HG03097 (cell line): ENCODE results near the gene ZDHHC4.
A peak's percentile ranks its signal among the peaks of the same experiment; 100 is the strongest.
"Not testable (repeated sequence)": the region's sequence is repeated elsewhere in the genome, so short reads cannot be mapped to it uniquely, and the experiment has no call there.

Source experiments
- ATAC-seq: cut with Tn5 transposase; IDR thresholded peaks from one replicate; pipeline ENCODE4 v1.9.1; 2021; ENCODE audit not compliant: unreplicated experiment, low FRiP score

The ZDHHC4 gene

GRCh38 chr7:6559896-6560295 lies 17.4 kb upstream of the ZDHHC4 start:
- no peak for ATAC-seq

GRCh38 chr7:6562106-6562505 lies 15.1 kb upstream of the ZDHHC4 start:
- ATAC-seq: no peak

- ATAC-seq: no peak
These were observed 13.1 kb upstream of the ZDHHC4 start for GRCh38 chr7:6563936-6564770.

- ATAC-seq: no peak
These were observed 11.6 kb upstream of the ZDHHC4 start for GRCh38 chr7:6565655-6566054.

GRCh38 chr7:6567886-6568285 lies 9.4 kb upstream of the ZDHHC4 start:
- ATAC-seq: no peak

GRCh38 chr7:6571160-6571779 lies 6.0 kb upstream of the ZDHHC4 start:
- no peak for ATAC-seq

GRCh38 chr7:6575281-6576023 lies 1.8 kb upstream of the ZDHHC4 start:
- ATAC-seq: no peak

GRCh38 chr7:6576024-6576866 lies 1.0 kb upstream of the ZDHHC4 start:
- no peak for ATAC-seq

GRCh38 chr7:6576867-6577368 lies 336 bp upstream of the ZDHHC4 start:
- not testable (repeated sequence) for ATAC-seq

GRCh38 chr7:6578114-6579084 lies 1.1 kb downstream of the ZDHHC4 start:
- no peak for ATAC-seq

- no peak for ATAC-seq
These were observed 2.2 kb downstream of the ZDHHC4 start for GRCh38 chr7:6579446-6579845.

GRCh38 chr7:6585746-6586432 lies 8.6 kb downstream of the ZDHHC4 start:
- ATAC-seq: not testable (repeated sequence)

- no peak for ATAC-seq
These were observed 11.3 kb downstream of the ZDHHC4 start for GRCh38 chr7:6588566-6588965.

- ATAC-seq: no peak
These were observed 12.0 kb downstream of the ZDHHC4 start for GRCh38 chr7:6589151-6589828.

- ATAC-seq: peak; percentile 83
These were observed 12.8 kb downstream of the ZDHHC4 start, which contains the start of gene INTS15 for GRCh38 chr7:6589829-6590644. Gene INTS15, plus strand, starts transcription at chr7:6590021. Its CDS starts 263 bp downstream, at chr7:6590284.

GRCh38 chr7:6590645-6591110 lies 13.4 kb downstream of the ZDHHC4 start:
- peak; percentile 10 for ATAC-seq

- no peak for ATAC-seq
These were observed 22.8 kb downstream of the ZDHHC4 start for GRCh38 chr7:6600093-6600492.
